Activated CD8-positive, alpha-beta memory T cell treated with anti-CD3 and anti-CD28 coated beads, Interleukin-2, amount 10 ng/mL, durations not matched to agents 7 days and 5 days (primary cell): ENCODE measurements around the gene MEIS3. TPM values are rescaled to one million over a fixed set of nuclear protein-coding genes. Genes with fewer than 3 reads are reported as not detected.
A peak's percentile ranks its signal among the peaks of the same experiment; 100 is the strongest.
"Not testable (repeated sequence)": the region's sequence is repeated elsewhere in the genome, so short reads cannot be mapped to it uniquely, and the experiment has no call there.

ENCODE experiments used
- ATAC-seq: fragments of 150-1000 bp; cut with Tn5 transposase; one replicate; pipeline ENCODE4 v1.10.0; 2021; ENCODE audit warnings: moderate library complexity
- CTCF ChIA-PET: fragments of 350-600 bp; sonication (Branson Sonifier 250); formaldehyde crosslinking; loops from one replicate; lab custom pipeline; 2021; ENCODE audit warnings: antibody characterized with exemption; lab: Charles Lee
- DNase-seq: peaks from one replicate; pipeline ENCODE4 v3.0.0-alpha.2; 2020
- H3K27ac Mint-ChIP-seq: one replicate; pipeline ENCODE4 v1.8.0; 2021; ENCODE audit warnings: mild to moderate bottlenecking, mixed read lengths
- H3K27me3 Mint-ChIP-seq: one replicate; pipeline ENCODE4 v1.8.0; 2021; ENCODE audit warnings: mixed read lengths
- H3K36me3 Mint-ChIP-seq: one replicate; pipeline ENCODE4 v1.8.0; 2021; ENCODE audit warnings: mild to moderate bottlenecking, mixed read lengths
- H3K4me1 Mint-ChIP-seq: one replicate; pipeline ENCODE4 v1.8.0; 2021; ENCODE audit warnings: mixed read lengths
- H3K4me3 Mint-ChIP-seq: one replicate; pipeline ENCODE4 v1.8.0; 2021; ENCODE audit warnings: mild to moderate bottlenecking, moderate library complexity, mixed read lengths
- H3K9me3 Mint-ChIP-seq: one replicate; pipeline ENCODE4 v1.8.0; 2022; ENCODE audit warnings: low read depth, mixed read lengths
- total RNA-seq, 2 experiments: library from RNA; stranded (reverse); gene quantifications; one replicate each; pipeline ENCODE4 v1.2.3, GENCODE V29; 2021

Gene MEIS3
- total RNA-seq, 2 experiments from 2014 or later, result not detected

GRCh38 chr19:47383890-47384289 is 35.4 kb downstream of the MEIS3 start:
- H3K9me3 Mint-ChIP-seq, H3K27ac Mint-ChIP-seq, DNase-seq, H3K36me3 Mint-ChIP-seq, H3K4me3 Mint-ChIP-seq, ATAC-seq, H3K27me3 Mint-ChIP-seq: not testable (repeated sequence)
- CTCF ChIA-PET, result interaction anchor here (0.6 to 1.3 kb wide), 3 partner anchors 21 to 728 kb away, joined by 3 to 5 read pairs (median 3); partner anchors contain the start of gene DHX34
- H3K4me1 Mint-ChIP-seq, result peaks cover 19% of the 10 kb centered on the region

DNA sequence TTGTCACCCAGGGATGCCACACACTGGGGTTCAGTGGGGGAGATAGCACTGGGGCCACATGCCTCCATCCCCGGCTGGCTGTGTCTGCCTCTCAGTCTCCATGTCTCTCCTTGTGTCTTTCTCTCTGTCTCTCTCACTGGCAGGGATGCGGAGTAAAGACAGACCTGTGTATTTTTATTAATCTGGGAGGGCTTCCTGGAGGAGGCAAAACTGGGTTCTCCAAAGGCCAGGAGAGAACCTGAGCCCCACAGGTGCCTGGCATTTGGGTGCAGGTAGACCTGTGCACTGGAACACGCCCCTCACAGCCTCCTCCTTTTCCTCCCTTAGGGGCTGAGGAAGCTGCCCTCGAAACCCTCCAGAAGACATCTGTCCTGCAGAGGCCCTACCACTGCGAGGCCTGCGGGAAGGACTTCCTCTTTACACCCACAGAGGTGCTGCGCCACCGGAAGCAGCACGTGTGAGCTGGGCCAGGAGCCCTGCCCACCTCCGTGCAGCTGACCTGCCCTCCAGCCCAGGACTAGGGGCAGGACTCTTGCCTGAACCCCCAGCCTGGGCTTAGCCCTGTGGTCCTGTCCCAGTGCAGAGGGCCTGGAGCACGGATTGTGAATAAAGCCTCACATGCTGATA is 37.6 kb downstream of the MEIS3 start:
- Mint-ChIP-seq H3K4me3 (no peak overlapping the region), H3K4me1 (peaks cover 19% of the 10 kb centered on the region), H3K27me3 (no peaks in the 10 kb centered on the region), H3K27ac (peak overlapping the region; percentile 15), H3K9me3 (no peaks in the 10 kb centered on the region), H3K36me3 (peaks cover 9% of the 10 kb centered on the region)
- DNase-seq, result peak; percentile 72
- CTCF ChIA-PET, result interaction anchor here (1.6 to 1.7 kb wide), 2 partner anchors 10 to 33 kb away, joined by 6 to 9 read pairs; partner anchors contain the start of gene DHX34
- peak; percentile 77 for ATAC-seq

DNA sequence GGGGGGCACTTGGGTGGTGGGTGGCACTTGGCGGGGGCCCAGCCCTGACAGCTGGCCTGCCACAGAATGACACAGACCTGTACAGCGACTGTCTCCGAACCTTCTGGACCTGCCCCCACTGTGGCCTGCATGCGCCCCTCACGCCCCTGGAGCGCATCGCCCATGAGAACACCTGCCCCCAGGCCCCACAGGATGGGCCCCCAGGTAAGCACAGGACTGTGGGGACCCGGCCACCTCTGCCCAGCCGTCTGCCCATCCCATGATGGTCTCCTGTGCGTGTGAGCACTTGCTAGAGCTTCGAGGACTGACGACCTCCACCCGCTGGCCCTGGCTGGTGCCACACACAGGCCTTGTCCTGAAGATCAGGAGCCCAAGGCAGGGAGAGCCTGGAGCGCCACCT is 38.2 kb downstream of the MEIS3 start:
- Mint-ChIP-seq H3K27ac (peak overlapping the region; percentile 15), H3K27me3 (no peaks in the 10 kb centered on the region), H3K9me3 (no peaks in the 10 kb centered on the region), H3K4me1 (peaks cover 19% of the 10 kb centered on the region), H3K36me3 (peaks cover 9% of the 10 kb centered on the region), H3K4me3 (no peak overlapping the region)
- no peak for DNase-seq
- CTCF ChIA-PET, result interaction anchor here (1.6 to 1.7 kb wide), 2 partner anchors 10 to 32 kb away, joined by 5 to 6 read pairs; partner anchors contain the start of gene DHX34
- no peak for ATAC-seq

DNA sequence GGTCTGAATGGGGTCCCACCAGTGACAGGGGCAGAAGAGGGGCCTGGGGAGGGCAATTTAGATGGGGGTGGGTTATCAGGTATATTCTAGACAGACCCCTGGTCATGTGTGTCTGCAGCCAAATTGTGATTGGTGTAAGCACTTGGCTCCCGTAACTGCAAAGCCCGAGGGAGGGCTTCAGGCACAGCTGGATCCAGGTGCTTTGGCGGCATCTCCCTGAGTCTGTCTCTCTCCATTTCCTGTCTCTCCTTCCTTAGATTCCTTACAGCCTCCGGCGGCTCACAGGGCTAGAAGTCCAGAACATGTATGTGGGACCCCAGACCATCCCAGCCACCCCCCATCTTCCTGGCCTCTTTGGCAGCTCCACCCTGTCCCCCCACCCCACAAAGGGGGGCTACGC is 38.8 kb downstream of the MEIS3 start:
- no peak for DNase-seq
- Mint-ChIP-seq H3K36me3 (peaks cover 10% of the 10 kb centered on the region), H3K27ac (no peak overlapping the region), H3K4me1 (peaks cover 19% of the 10 kb centered on the region), H3K9me3 (no peaks in the 10 kb centered on the region), H3K27me3 (no peaks in the 10 kb centered on the region), H3K4me3 (no peak overlapping the region)
- no peak for ATAC-seq
- CTCF ChIA-PET, result interaction anchor here (1.6 to 1.7 kb wide), 2 partner anchors 11 to 31 kb away, joined by 5 to 6 read pairs; partner anchors contain the start of gene DHX34

- Mint-ChIP-seq H3K4me1 (peaks cover 19% of the 10 kb centered on the region), H3K27ac (no peak overlapping the region), H3K36me3 (peaks cover 10% of the 10 kb centered on the region), H3K27me3 (no peaks in the 10 kb centered on the region), H3K9me3 (no peaks in the 10 kb centered on the region), H3K4me3 (no peak overlapping the region)
- ATAC-seq (no peak), DNase-seq (no peak)
- CTCF ChIA-PET, result interaction anchor here (1.7 kb wide), 1 partner anchor 12 kb away, joined by 5 read pairs; no protein-coding TSS in a partner anchor
These were observed 39.9 kb downstream of the MEIS3 start for GRCh38 chr19:47379381-47379938.

GRCh38 chr19:47378246-47378645 is 41.1 kb downstream of the MEIS3 start:
- Mint-ChIP-seq H3K27me3 (no peaks in the 10 kb centered on the region), H3K4me1 (peaks cover 16% of the 10 kb centered on the region), H3K4me3 (no peak overlapping the region), H3K27ac (no peak overlapping the region), H3K9me3 (no peaks in the 10 kb centered on the region), H3K36me3 (peaks cover 10% of the 10 kb centered on the region)
- no peak for ATAC-seq
- DNase-seq, result no peak
- CTCF ChIA-PET, result no interaction called here

GRCh38 chr19:47377801-47378200 is 41.5 kb downstream of the MEIS3 start:
- no peak overlapping the region for H3K4me3 Mint-ChIP-seq
- no peaks in the 10 kb centered on the region for H3K27me3 Mint-ChIP-seq
- no peak overlapping the region for H3K27ac Mint-ChIP-seq
- no peak for DNase-seq
- ATAC-seq, result no peak
- H3K36me3 Mint-ChIP-seq, result peaks cover 10% of the 10 kb centered on the region
- CTCF ChIA-PET, result no interaction called here
- no peaks in the 10 kb centered on the region for H3K9me3 Mint-ChIP-seq
- H3K4me1 Mint-ChIP-seq, result peaks cover 14% of the 10 kb centered on the region

GRCh38 chr19:47377208-47377701 is 42.1 kb downstream of the MEIS3 start:
- Mint-ChIP-seq H3K4me3 (no peak overlapping the region), H3K27me3 (no peaks in the 10 kb centered on the region), H3K9me3 (no peaks in the 10 kb centered on the region), H3K4me1 (peaks cover 12% of the 10 kb centered on the region), H3K27ac (no peak overlapping the region), H3K36me3 (peaks cover 10% of the 10 kb centered on the region)
- CTCF ChIA-PET, result no interaction called here
- DNase-seq (no peak), ATAC-seq (no peak)

- CTCF ChIA-PET, result interaction anchor here (1.3 kb wide), 1 partner anchor 52 kb away, joined by 4 read pairs; no protein-coding TSS in a partner anchor
- H3K27me3 Mint-ChIP-seq, result no peaks in the 10 kb centered on the region
- no peaks in the 10 kb centered on the region for H3K9me3 Mint-ChIP-seq
- H3K4me1 Mint-ChIP-seq, result peaks cover 6% of the 10 kb centered on the region
- no peak overlapping the region for H3K4me3 Mint-ChIP-seq
- no peak for DNase-seq
- H3K36me3 Mint-ChIP-seq, result peaks cover 10% of the 10 kb centered on the region
- no peak overlapping the region for H3K27ac Mint-ChIP-seq
- ATAC-seq, result no peak
These were observed 42.7 kb downstream of the MEIS3 start for GRCh38 chr19:47376589-47377144.

- Mint-ChIP-seq H3K36me3 (peaks cover 5% of the 10 kb centered on the region), H3K4me1 (no peaks in the 10 kb centered on the region), H3K27me3 (no peaks in the 10 kb centered on the region), H3K4me3 (no peak overlapping the region), H3K27ac (no peak overlapping the region), H3K9me3 (no peaks in the 10 kb centered on the region)
- DNase-seq (no peak), ATAC-seq (no peak)
- CTCF ChIA-PET, result interaction anchor here (1.3 to 2.3 kb wide), 2 partner anchors 15 to 52 kb away, joined by 4 to 11 read pairs; no protein-coding TSS in a partner anchor
These were observed 43.4 kb downstream of the MEIS3 start for GRCh38 chr19:47375694-47376588.

DNA sequence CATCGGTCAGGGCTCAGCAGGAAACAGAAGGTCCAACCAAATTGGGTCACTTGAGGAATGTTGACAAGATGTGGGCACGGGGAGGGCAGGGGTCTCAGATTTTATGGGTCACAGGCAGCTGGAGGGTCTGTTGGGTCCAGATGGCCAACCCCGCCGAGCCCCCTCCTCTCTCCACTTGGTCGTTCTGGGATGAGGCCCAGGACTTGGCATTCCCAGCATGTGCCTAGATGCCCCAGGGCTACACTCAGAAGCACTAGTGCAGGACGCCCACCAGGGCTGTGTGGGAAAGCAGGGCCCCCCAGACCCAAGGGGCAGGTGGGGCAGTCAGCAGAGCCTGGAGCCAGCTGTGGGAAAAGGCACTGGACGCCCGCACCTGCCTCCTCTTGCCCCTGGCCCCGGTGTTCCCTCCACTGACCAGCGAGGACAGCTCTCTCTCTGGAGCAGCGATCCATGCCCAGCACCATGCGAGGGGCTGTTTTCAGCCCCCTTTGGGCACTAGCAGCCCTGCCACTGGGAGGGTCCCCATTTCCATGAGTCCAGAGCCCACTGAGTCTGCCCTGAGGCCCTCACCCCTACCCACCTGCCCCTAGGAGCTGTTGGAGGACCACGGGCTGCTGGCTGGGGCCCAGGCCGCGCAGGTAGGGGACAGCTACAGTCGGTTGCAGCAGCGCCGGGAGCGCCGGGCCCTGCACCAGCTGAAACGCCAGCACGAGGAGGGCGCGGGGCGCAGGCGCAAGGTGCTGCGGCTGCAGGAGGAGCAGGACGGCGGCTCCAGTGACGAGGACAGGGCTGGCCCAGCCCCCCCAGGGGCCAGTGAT is 44.2 kb downstream of the MEIS3 start:
- peaks cover 2% of the 10 kb centered on the region for H3K36me3 Mint-ChIP-seq

More for the DNA sequence above, 44.2 kb downstream of the MEIS3 start:
- Mint-ChIP-seq H3K4me1 (no peaks in the 10 kb centered on the region), H3K4me3 (no peak overlapping the region), H3K27me3 (no peaks in the 10 kb centered on the region), H3K27ac (no peak overlapping the region), H3K9me3 (no peaks in the 10 kb centered on the region)
- ATAC-seq, result no peak
- no peak for DNase-seq
- CTCF ChIA-PET, result interaction anchor here (0.6 to 2.3 kb wide), 4 partner anchors 16 to 252 kb away, joined by 3 to 11 read pairs (median 3); partner anchors contain the start of gene DHX34
